Heart left ventricle (tissue), 13 donors: ENCODE data around the gene CIRBP.

Source experiments
- POLR2A ChIP-seq, 2 donors: fragments of 450-650 bp; IDR thresholded peaks; one replicate each; pipeline ENCODE4 v1.6.1; 2017; ENCODE audit warnings: antibody characterized with exemption in 2 of 2, mild to moderate bottlenecking in 2 of 2, moderate library complexity in 2 of 2
- TF ChIP-seq, protein P1 (sequence below), 12 donors: fragments of 200-600 bp; sonication (generic) in 4 of 12; IDR thresholded peaks; one replicate each; pipeline versions ENCODE4 v1.5.0 to v1.8.0; 2018 to 2022; ENCODE audit warnings: antibody characterized with exemption in 12 of 12, mild to moderate bottlenecking in 5 of 12
- donor health status: ischemic (EF 13 %, LVEDD 7.1; RV severe dilation, severe dysfunction).
- donor health status: DM: no; HTN: yes; CAD: no.
- donor health status: DM: no; HTN: no; CAD: no.
- donor health status: ischemic (EF 25% LVEDD 6.9; RV normal size, moderate dysfunction).
- donor health status: ischemic (EF 25% LVEDD 5.7; RV mildly dilated, moderate dysfunction).
- donor health status: ischemic (EF 35%, LVEDD 5.7; RV mildly dilated, moderate dysfunction).
- donor health status: nonischemic (EF 11% LVEDD 7.7; RV severe dilation, severe dysfunction).
- donor health status: DM: yes; HTN: yes; CAD: no.
- donor health status: PGD.
- donor health status: ischemic (EF 29% LVEDD 5.4; RV normal size, mild dysfunction).
- donor health status: nonischemic (EF 23%, LVEDD 6.1; RV moderate dilation, normal function).

DNA sequence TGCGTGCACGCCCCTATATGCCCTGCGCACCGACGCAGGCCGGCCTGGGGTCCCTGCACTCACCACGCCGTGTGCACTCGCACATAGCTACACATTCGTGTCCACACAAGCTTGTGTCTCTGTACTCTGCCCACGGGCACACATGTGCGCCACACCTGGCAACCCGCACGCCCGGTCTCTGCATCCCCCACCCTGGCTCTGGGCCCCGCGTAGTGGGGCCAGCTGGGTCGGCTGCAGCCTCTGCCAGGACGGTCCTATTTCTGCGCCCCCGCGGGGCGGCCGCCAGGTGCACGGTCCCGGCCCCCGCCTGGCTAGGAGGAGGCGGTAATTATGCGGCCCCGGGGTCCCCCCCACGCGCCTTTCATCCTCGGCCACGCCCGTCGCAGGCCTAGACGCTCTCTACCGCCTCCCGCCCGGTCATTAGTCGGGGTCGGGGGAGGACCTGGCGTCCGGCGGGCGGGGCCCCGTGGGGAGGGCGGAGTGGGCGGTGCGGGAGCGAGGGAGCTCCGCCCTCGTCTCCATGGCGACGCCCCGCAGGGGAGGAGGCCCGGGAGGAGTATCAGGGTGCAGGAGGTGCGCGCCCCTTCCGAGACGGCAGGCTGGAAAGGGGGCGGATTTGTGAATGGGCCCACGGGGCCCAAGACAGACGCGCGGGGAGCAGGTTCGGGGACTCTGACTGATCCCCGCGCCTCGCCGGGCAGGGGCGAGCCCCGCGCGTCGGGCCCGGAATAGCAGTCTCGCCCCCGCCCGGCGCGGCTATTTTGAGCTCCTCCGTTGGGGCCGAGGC is 2.8 kb upstream of the CIRBP start:
- TF ChIP-seq, protein P1, sequence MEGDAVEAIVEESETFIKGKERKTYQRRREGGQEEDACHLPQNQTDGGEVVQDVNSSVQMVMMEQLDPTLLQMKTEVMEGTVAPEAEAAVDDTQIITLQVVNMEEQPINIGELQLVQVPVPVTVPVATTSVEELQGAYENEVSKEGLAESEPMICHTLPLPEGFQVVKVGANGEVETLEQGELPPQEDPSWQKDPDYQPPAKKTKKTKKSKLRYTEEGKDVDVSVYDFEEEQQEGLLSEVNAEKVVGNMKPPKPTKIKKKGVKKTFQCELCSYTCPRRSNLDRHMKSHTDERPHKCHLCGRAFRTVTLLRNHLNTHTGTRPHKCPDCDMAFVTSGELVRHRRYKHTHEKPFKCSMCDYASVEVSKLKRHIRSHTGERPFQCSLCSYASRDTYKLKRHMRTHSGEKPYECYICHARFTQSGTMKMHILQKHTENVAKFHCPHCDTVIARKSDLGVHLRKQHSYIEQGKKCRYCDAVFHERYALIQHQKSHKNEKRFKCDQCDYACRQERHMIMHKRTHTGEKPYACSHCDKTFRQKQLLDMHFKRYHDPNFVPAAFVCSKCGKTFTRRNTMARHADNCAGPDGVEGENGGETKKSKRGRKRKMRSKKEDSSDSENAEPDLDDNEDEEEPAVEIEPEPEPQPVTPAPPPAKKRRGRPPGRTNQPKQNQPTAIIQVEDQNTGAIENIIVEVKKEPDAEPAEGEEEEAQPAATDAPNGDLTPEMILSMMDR (IDR thresholded peaks at IDR 0.05), result no peak
- TF ChIP-seq POLR2A (IDR thresholded peaks at IDR 0.05), result no peak
